H9 (cell line): Measurements from ENCODE around the gene WDR33. TPM values are rescaled to one million over a fixed set of nuclear protein-coding genes. Genes with fewer than 3 reads are reported as not detected.

ENCODE experiments used
- DNase-seq: peaks from one replicate; pipeline ENCODE4 v3.0.0-alpha.2; 2017
- H2AFZ ChIP-seq: one replicate; pipeline ENCODE4 v1.6.1; 2013; ENCODE audit warnings: mild to moderate bottlenecking, low read length, control low read depth, moderate library complexity
- H2AK5ac ChIP-seq: 2 replicates; pipeline ENCODE4 v1.6.1; 2013; ENCODE audit warnings: low read length, control low read depth, mixed read lengths; ENCODE audit not compliant: insufficient read length
- H2BK120ac ChIP-seq: one replicate; pipeline ENCODE4 v1.6.1; 2013; ENCODE audit warnings: low read depth, mild to moderate bottlenecking, low read length, control low read depth, inconsistent platforms; ENCODE audit not compliant: poor library complexity, severe bottlenecking
- H2BK12ac ChIP-seq: 2 replicates; pipeline ENCODE4 v1.6.1; 2013; ENCODE audit warnings: low read length, control low read depth, mixed read lengths, low read depth; ENCODE audit not compliant: insufficient read length
- H2BK15ac ChIP-seq: 2 replicates; pipeline ENCODE4 v1.6.1; 2013; ENCODE audit warnings: low read depth, low read length, control low read depth
- H2BK20ac ChIP-seq: one replicate; pipeline ENCODE4 v1.6.1; 2013; ENCODE audit warnings: low read depth, mild to moderate bottlenecking, low read length, control low read depth, inconsistent platforms; ENCODE audit not compliant: poor library complexity, severe bottlenecking
- H2BK5ac ChIP-seq: 2 replicates; pipeline ENCODE4 v1.6.1; 2013; ENCODE audit warnings: low read length, control low read depth, mixed read lengths; ENCODE audit not compliant: insufficient read length
- H3K14ac ChIP-seq: 2 replicates; pipeline ENCODE4 v1.6.1; 2013; ENCODE audit warnings: low read length, control low read depth; ENCODE audit not compliant: insufficient read depth
- H3K18ac ChIP-seq: 2 replicates; pipeline ENCODE4 v1.6.1; 2013; ENCODE audit warnings: low read depth, mild to moderate bottlenecking, mixed read lengths, low read length, control low read depth; ENCODE audit not compliant: insufficient read length
- H3K23ac ChIP-seq: 2 replicates; pipeline ENCODE4 v1.6.1; 2013; ENCODE audit warnings: low read length, control low read depth, mixed read lengths, low read depth; ENCODE audit not compliant: insufficient read length
- H3K23me2 ChIP-seq: 2 replicates; pipeline ENCODE4 v1.6.1; 2013; ENCODE audit warnings: low read depth, mild to moderate bottlenecking, mixed read lengths, low read length, control low read depth; ENCODE audit not compliant: insufficient read length, poor library complexity, severe bottlenecking
- H3K27ac ChIP-seq: 2 replicates; pipeline ENCODE4 v1.5.1; 2013; ENCODE audit warnings: low read length, control low read depth, mixed read lengths, low read depth; ENCODE audit not compliant: insufficient read length
- H3K27me3 ChIP-seq: 2 replicates; pipeline ENCODE4 v1.6.1; 2013; ENCODE audit warnings: low read length, control low read depth, inconsistent platforms; ENCODE audit not compliant: insufficient read depth
- H3K4ac ChIP-seq: 2 replicates; pipeline ENCODE4 v1.6.1; 2013; ENCODE audit warnings: low read depth, mild to moderate bottlenecking, control low read depth, inconsistent platforms, low read length, moderate library complexity
- H3K4me1 ChIP-seq: 2 replicates; pipeline ENCODE4 v1.6.1; 2013; ENCODE audit warnings: low read length, control low read depth, inconsistent platforms; ENCODE audit not compliant: insufficient read depth
- H3K4me2 ChIP-seq: 2 replicates; pipeline ENCODE4 v1.6.1; 2013; ENCODE audit warnings: low read length, control low read depth, mixed read lengths; ENCODE audit not compliant: insufficient read length, insufficient read depth
- H3K56ac ChIP-seq: 2 replicates; pipeline ENCODE4 v1.6.1; 2013; ENCODE audit warnings: low read depth, mild to moderate bottlenecking, mixed read lengths, low read length, control low read depth; ENCODE audit not compliant: insufficient read length
- H3K79me1 ChIP-seq: 2 replicates; pipeline ENCODE4 v1.6.1; 2013; ENCODE audit warnings: low read depth, mild to moderate bottlenecking, moderate library complexity, low read length, control low read depth, inconsistent platforms; ENCODE audit not compliant: insufficient read depth, poor library complexity, severe bottlenecking
- H3K79me2 ChIP-seq: 2 replicates; pipeline ENCODE4 v1.6.1; 2013; ENCODE audit warnings: low read length, control low read depth, inconsistent platforms; ENCODE audit not compliant: insufficient read depth
- H3K9ac ChIP-seq: 2 replicates; pipeline ENCODE4 v1.6.1; 2013; ENCODE audit warnings: low read length, control low read depth, mixed read lengths; ENCODE audit not compliant: insufficient read length; ENCODE audit errors: extremely low read depth
- H3K9me3 ChIP-seq: one replicate; pipeline ENCODE4 v1.6.1; 2013; ENCODE audit warnings: low read depth, low read length, inconsistent platforms; ENCODE audit not compliant: control insufficient read depth
- H3T11ph ChIP-seq: one replicate; pipeline ENCODE4 v1.6.1; 2013; ENCODE audit warnings: mild to moderate bottlenecking, low read length, control low read depth, inconsistent platforms
- H4K20me1 ChIP-seq: one replicate; pipeline ENCODE4 v1.6.1; 2013; ENCODE audit not compliant: control insufficient read depth, insufficient read length, insufficient read depth
- H4K5ac ChIP-seq: 2 replicates; pipeline ENCODE4 v1.6.1; 2013; ENCODE audit warnings: low read depth, mild to moderate bottlenecking, mixed read lengths, low read length, control low read depth; ENCODE audit not compliant: insufficient read length
- H4K8ac ChIP-seq: replicated peaks from 2 replicates; pipeline ENCODE4 v1.6.1; 2013; ENCODE audit warnings: low read length, control low read depth, mixed read lengths, low read depth; ENCODE audit not compliant: insufficient read length
- H4K91ac ChIP-seq: 2 replicates; pipeline ENCODE4 v1.6.1; 2013; ENCODE audit warnings: low read depth, mild to moderate bottlenecking, moderate library complexity, mixed read lengths, low read length, control low read depth; ENCODE audit not compliant: insufficient read length
- H3K27ac Mint-ChIP-seq, 3 experiments: 2 replicates in 2 of 3; 3 replicates in 1 of 3; pipeline ENCODE4 v1.8.0; 2020 to 2021; ENCODE audit warnings: mixed read lengths in 3 of 3, mild to moderate bottlenecking in 1 of 3, moderate library complexity in 1 of 3
- H3K27me3 Mint-ChIP-seq: 2 replicates; pipeline ENCODE4 v1.8.0; 2021; ENCODE audit warnings: low read depth, mild to moderate bottlenecking, moderate library complexity, mixed read lengths
- H3K36me3 Mint-ChIP-seq, 3 experiments: 2 replicates in 2 of 3; 3 replicates in 1 of 3; pipeline ENCODE4 v1.8.0; 2020 to 2021; ENCODE audit warnings: low read depth in 3 of 3, mixed read lengths in 3 of 3; ENCODE audit not compliant: insufficient read depth in 1 of 3
- H3K4me1 Mint-ChIP-seq, 2 experiments: 2 replicates each; pipeline ENCODE4 v1.8.0; 2020; ENCODE audit warnings: mixed read lengths in 2 of 2
- H3K4me3 Mint-ChIP-seq, 2 experiments: 2 replicates in 1 of 2; 3 replicates in 1 of 2; pipeline ENCODE4 v1.8.0; 2020 to 2021; ENCODE audit warnings: mild to moderate bottlenecking in 2 of 2, mixed read lengths in 2 of 2, moderate library complexity in 1 of 2
- H3K9me3 Mint-ChIP-seq, 2 experiments: 2 replicates in 1 of 2; 3 replicates in 1 of 2; pipeline ENCODE4 v1.8.0; 2020; ENCODE audit warnings: mild to moderate bottlenecking in 2 of 2, mixed read lengths in 2 of 2, moderate library complexity in 1 of 2
- WGBS: extraction: QIAGEN DNeasy Blood & Tissue Kit; methylation state at CpG from one replicate; pipeline ENCODE4 v1.1.7; 2013; ENCODE audit warnings: missing lambda C conversion rate, low lambda C conversion rate, mixed read lengths; ENCODE audit not compliant: insufficient read length; ENCODE audit errors: extremely low coverage; 5-methylcytosine and 5-hydroxymethylcytosine counted together
- total RNA-seq: library from RNA; stranded (reverse); gene quantifications from 2 replicates; pipeline ENCODE4 v1.2.1, GENCODE V29; 2021
- TF ChIP-seq, protein P1 (sequence below): fragments of 200-600 bp; sonication (generic); conservative IDR thresholded peaks from 3 replicates; pipeline ENCODE4 v1.8.0; 2021; ENCODE audit warnings: antibody characterized with exemption, mild to moderate bottlenecking

Gene WDR33
- total RNA-seq, 1 experiment from 2014 or later: 86.0 TPM

DNA sequence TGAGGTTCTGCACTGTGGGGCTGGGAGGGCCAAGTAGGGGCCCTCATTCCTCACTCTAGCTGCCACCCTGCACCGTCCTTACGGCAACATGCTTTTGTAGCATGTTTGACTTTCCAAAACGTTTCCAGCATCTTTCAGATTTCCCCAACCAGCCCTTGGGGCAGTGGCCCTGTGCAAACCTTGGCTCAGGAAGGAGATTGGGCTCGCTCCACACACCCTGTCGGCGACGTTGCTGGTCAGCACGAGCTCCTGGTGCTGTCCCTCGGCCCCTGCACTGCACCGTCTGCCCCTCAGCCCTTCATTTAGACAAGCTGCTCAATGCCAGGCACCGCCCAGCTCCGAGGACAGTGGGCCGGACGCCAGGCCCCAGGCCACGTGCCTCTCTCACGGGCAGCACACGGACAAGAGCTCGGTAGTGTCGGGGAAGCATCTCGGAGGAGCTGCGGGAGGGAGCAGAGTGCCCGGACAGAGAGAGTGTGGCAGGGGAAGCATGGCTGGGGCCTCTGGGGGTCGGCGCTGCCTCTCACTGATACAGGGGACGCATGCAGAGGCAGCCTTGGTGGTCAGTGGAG, 158.1 kb downstream of the WDR33 start:
- Mint-ChIP-seq H3K36me3 (no peaks in the 10 kb centered on the region), H3K4me1 (peaks cover 13 to 23% of the 10 kb centered on the region in 2 experiments), H3K9me3 (no peaks in the 10 kb centered on the region), H3K27ac (peak overlapping the region in 1 of 3 experiments; percentile 57; a peak in 1 of 7 replicates), H3K27me3 (peaks cover 5% of the 10 kb centered on the region), H3K4me3 (no peak overlapping the region; a peak in 1 of 5 replicates)
- Histone ChIP-seq H3K23ac (no peak overlapping the region), H3K56ac (no peak overlapping the region), H3K14ac (no peak overlapping the region; the same call in 1 of the 2 replicates), H3K79me1 (no peaks in the 10 kb centered on the region), H3K4me1 (no peaks in the 10 kb centered on the region), H2BK15ac (no peak overlapping the region), H3K27me3 (no peaks in the 10 kb centered on the region), H3K9me3 (no peaks in the 10 kb centered on the region), H2BK12ac (no peak overlapping the region), H2BK5ac (no peak overlapping the region), H2BK20ac (no peak overlapping the region), H4K91ac (no peak overlapping the region), H4K5ac (no peak overlapping the region), H2AFZ (no peak overlapping the region), H3K4me2 (no peak overlapping the region), H2AK5ac (no peak overlapping the region), H3K4ac (no peak overlapping the region), H3K9ac (no peak overlapping the region), H4K8ac (no peak overlapping the region), H4K20me1 (no peaks in the 10 kb centered on the region), H3K79me2 (no peaks in the 10 kb centered on the region), H2BK120ac (no peak overlapping the region), H3T11ph (no peak overlapping the region), H3K23me2 (peaks cover 4% of the 10 kb centered on the region), H3K27ac (no peak overlapping the region), H3K18ac (no peak overlapping the region)
- no peak for DNase-seq
- TF ChIP-seq, protein P1, sequence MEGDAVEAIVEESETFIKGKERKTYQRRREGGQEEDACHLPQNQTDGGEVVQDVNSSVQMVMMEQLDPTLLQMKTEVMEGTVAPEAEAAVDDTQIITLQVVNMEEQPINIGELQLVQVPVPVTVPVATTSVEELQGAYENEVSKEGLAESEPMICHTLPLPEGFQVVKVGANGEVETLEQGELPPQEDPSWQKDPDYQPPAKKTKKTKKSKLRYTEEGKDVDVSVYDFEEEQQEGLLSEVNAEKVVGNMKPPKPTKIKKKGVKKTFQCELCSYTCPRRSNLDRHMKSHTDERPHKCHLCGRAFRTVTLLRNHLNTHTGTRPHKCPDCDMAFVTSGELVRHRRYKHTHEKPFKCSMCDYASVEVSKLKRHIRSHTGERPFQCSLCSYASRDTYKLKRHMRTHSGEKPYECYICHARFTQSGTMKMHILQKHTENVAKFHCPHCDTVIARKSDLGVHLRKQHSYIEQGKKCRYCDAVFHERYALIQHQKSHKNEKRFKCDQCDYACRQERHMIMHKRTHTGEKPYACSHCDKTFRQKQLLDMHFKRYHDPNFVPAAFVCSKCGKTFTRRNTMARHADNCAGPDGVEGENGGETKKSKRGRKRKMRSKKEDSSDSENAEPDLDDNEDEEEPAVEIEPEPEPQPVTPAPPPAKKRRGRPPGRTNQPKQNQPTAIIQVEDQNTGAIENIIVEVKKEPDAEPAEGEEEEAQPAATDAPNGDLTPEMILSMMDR: no peak
- no CpG with 5 or more reads among the region's 25 CpGs for WGBS
